Prostate gland (tissue), 2 donors: ENCODE data around the gene NTSR2. TPM values are rescaled to one million over a fixed set of nuclear protein-coding genes. Genes with fewer than 3 reads are reported as not detected.

Source experiments
- DNase-seq: peaks from one replicate; pipeline ENCODE4 v3.0.0-alpha.2; 2019; ENCODE audit warnings: low spot score
- H3K27ac ChIP-seq, 2 donors: fragments of 200-600 bp; sonication (generic); 2 replicates each; pipeline ENCODE4 v1.5.1; 2017 to 2019
- H3K27me3 ChIP-seq: fragments of 200-600 bp; sonication (generic); replicated peaks from 2 replicates; pipeline ENCODE4 v1.5.1; 2019; ENCODE audit not compliant: insufficient read depth
- H3K36me3 ChIP-seq, 2 donors: fragments of 200-600 bp; sonication (generic); 1 replicate in 1 of 2; 2 replicates in 1 of 2; pipeline versions ENCODE4 v1.5.1 to v1.8.1; 2017 to 2019
- H3K4me1 ChIP-seq: fragments of 200-600 bp; sonication (generic); replicated peaks from 2 replicates; pipeline ENCODE4 v1.5.1; 2019
- H3K4me3 ChIP-seq, 2 donors: fragments of 200-600 bp; sonication (generic); 2 replicates each; pipeline ENCODE4 v1.5.1; 2017 to 2019
- H3K9me3 ChIP-seq: fragments of 200-600 bp; sonication (generic); 2 replicates; pipeline ENCODE4 v1.5.1; 2017
- CTCF ChIP-seq, 4 experiments: fragments of 200-600 bp in 2 of 4; fragments of 450-650 bp in 2 of 4; sonication (generic) in 2 of 4; IDR thresholded peaks; 1 replicate in 3 of 4; 2 replicates in 1 of 4; pipeline ENCODE4 v1.5.1; 2016 to 2019; ENCODE audit warnings: antibody characterized with exemption in 4 of 4, mild to moderate bottlenecking in 2 of 4, moderate library complexity in 2 of 4
- POLR2A ChIP-seq: fragments of 450-650 bp; IDR thresholded peaks from one replicate; pipeline ENCODE4 v1.6.1; 2016; ENCODE audit warnings: antibody characterized with exemption, mild to moderate bottlenecking
- POLR2AphosphoS5 ChIP-seq: sonication (generic); formaldehyde crosslinking; IDR thresholded peaks from one replicate; pipeline ENCODE4 v1.6.1; 2017; ENCODE audit warnings: antibody characterized with exemption
- WGBS: methylation state at CpG from one replicate; pipeline ENCODE4 v1.1.5; 2018; 5-methylcytosine and 5-hydroxymethylcytosine counted together
- intact Hi-C: fragments of 100-400 bp; cut with DNase I; formaldehyde crosslinking; loops from one replicate; pipeline ENCODE4 v1.14.2; 2022
- total RNA-seq, 2 donors: library from RNA; depleted of rRNA; stranded (reverse); fragments of >200 nt; gene quantifications; one replicate each; pipeline ENCODE4 v1.1.0, GENCODE V29; 2016

The NTSR2 gene
- total RNA-seq, 2 donors from 2014 or later, result 0.34 TPM; not detected in 1

GRCh38 chr2:11616851-11617415, 53.1 kb downstream of the NTSR2 start:
- H3K27ac ChIP-seq, result no peak overlapping the region
- DNase-seq, result no peak
- no peaks in the 10 kb centered on the region for H3K27me3 ChIP-seq
- no peaks in the 10 kb centered on the region for H3K9me3 ChIP-seq
- intact Hi-C loops, result no loop called here
- WGBS, result 93% methylated on average over 19 of the region's 19 CpGs
- H3K36me3 ChIP-seq, result peaks cover 14 to 20% of the 10 kb centered on the region in 2 donors
- TF ChIP-seq CTCF (IDR thresholded peaks at IDR 0.05), result no peak
- H3K4me3 ChIP-seq, result no peak overlapping the region
- H3K4me1 ChIP-seq, result no peaks in the 10 kb centered on the region

- Histone ChIP-seq H3K36me3 (peaks cover 16 to 19% of the 10 kb centered on the region in 2 donors), H3K27ac (no peak overlapping the region), H3K4me1 (no peaks in the 10 kb centered on the region), H3K27me3 (no peaks in the 10 kb centered on the region), H3K9me3 (no peaks in the 10 kb centered on the region), H3K4me3 (no peak overlapping the region)
- 87% methylated on average over 14 of the region's 14 CpGs for WGBS
- DNase-seq, result no peak
- intact Hi-C loops, result no loop called here
- no peak for TF ChIP-seq POLR2A
- TF ChIP-seq POLR2AphosphoS5, result no peak
These were observed 53.8 kb downstream of the NTSR2 start for GRCh38 chr2:11616097-11616687.

- no peak for DNase-seq
- no peak for TF ChIP-seq POLR2AphosphoS5
- no peak for TF ChIP-seq POLR2A
- no peak for TF ChIP-seq CTCF (IDR thresholded peaks at IDR 0.05)
- 89% methylated on average over 3 of the region's 3 CpGs for WGBS
- Histone ChIP-seq H3K36me3 (peaks cover 13 to 29% of the 10 kb centered on the region in 2 donors), H3K27ac (no peak overlapping the region), H3K9me3 (no peaks in the 10 kb centered on the region), H3K4me3 (no peak overlapping the region), H3K4me1 (no peaks in the 10 kb centered on the region), H3K27me3 (no peaks in the 10 kb centered on the region)
- intact Hi-C loops, result no loop called here
These were observed 54.8 kb downstream of the NTSR2 start for GRCh38 chr2:11615209-11615608.

- no peaks in the 10 kb centered on the region for H3K4me1 ChIP-seq
- peaks cover 13 to 25% of the 10 kb centered on the region in 2 donors for H3K36me3 ChIP-seq
- TF ChIP-seq CTCF (IDR thresholded peaks at IDR 0.05) (no peak), POLR2A (no peak)
- no peaks in the 10 kb centered on the region for H3K27me3 ChIP-seq
- DNase-seq, result no peak
- WGBS, result 94% methylated on average over 5 of the region's 5 CpGs
- no peak overlapping the region for H3K27ac ChIP-seq
- H3K9me3 ChIP-seq, result no peaks in the 10 kb centered on the region
- no peak overlapping the region for H3K4me3 ChIP-seq
- intact Hi-C loops, result no loop called here
These were observed 56.7 kb downstream of the NTSR2 start for GRCh38 chr2:11613297-11613696.

- 82% methylated on average over 17 of the region's 20 CpGs for WGBS
- no peak overlapping the region for H3K4me3 ChIP-seq
- no peaks in the 10 kb centered on the region for H3K9me3 ChIP-seq
- TF ChIP-seq POLR2AphosphoS5 (no peak), CTCF (IDR thresholded peaks at IDR 0.05) (no peak), POLR2A (no peak)
- no peak overlapping the region for H3K27ac ChIP-seq
- intact Hi-C loops, result no loop called here
- H3K27me3 ChIP-seq, result no peaks in the 10 kb centered on the region
- DNase-seq, result no peak
- H3K4me1 ChIP-seq, result no peaks in the 10 kb centered on the region
- H3K36me3 ChIP-seq, result peaks cover 13 to 20% of the 10 kb centered on the region in 2 donors
These were observed 57.3 kb downstream of the NTSR2 start for GRCh38 chr2:11612553-11613215.
